H9 (cell line): ENCODE results near the gene PTBP3. TPM values are rescaled to one million over a fixed set of nuclear protein-coding genes. Genes with fewer than 3 reads are reported as not detected.

Source experiments
- DNase-seq: peaks from one replicate; pipeline ENCODE4 v3.0.0-alpha.2; 2017
- H2AFZ ChIP-seq: one replicate; pipeline ENCODE4 v1.6.1; 2013; ENCODE audit warnings: mild to moderate bottlenecking, low read length, control low read depth, moderate library complexity
- H2AK5ac ChIP-seq: 2 replicates; pipeline ENCODE4 v1.6.1; 2013; ENCODE audit warnings: low read length, control low read depth, mixed read lengths; ENCODE audit not compliant: insufficient read length
- H2BK120ac ChIP-seq: one replicate; pipeline ENCODE4 v1.6.1; 2013; ENCODE audit warnings: low read depth, mild to moderate bottlenecking, low read length, control low read depth, inconsistent platforms; ENCODE audit not compliant: poor library complexity, severe bottlenecking
- H2BK12ac ChIP-seq: 2 replicates; pipeline ENCODE4 v1.6.1; 2013; ENCODE audit warnings: low read length, control low read depth, mixed read lengths, low read depth; ENCODE audit not compliant: insufficient read length
- H2BK15ac ChIP-seq: 2 replicates; pipeline ENCODE4 v1.6.1; 2013; ENCODE audit warnings: low read depth, low read length, control low read depth
- H2BK20ac ChIP-seq: one replicate; pipeline ENCODE4 v1.6.1; 2013; ENCODE audit warnings: low read depth, mild to moderate bottlenecking, low read length, control low read depth, inconsistent platforms; ENCODE audit not compliant: poor library complexity, severe bottlenecking
- H2BK5ac ChIP-seq: 2 replicates; pipeline ENCODE4 v1.6.1; 2013; ENCODE audit warnings: low read length, control low read depth, mixed read lengths; ENCODE audit not compliant: insufficient read length
- H3K14ac ChIP-seq: 2 replicates; pipeline ENCODE4 v1.6.1; 2013; ENCODE audit warnings: low read length, control low read depth; ENCODE audit not compliant: insufficient read depth
- H3K18ac ChIP-seq: 2 replicates; pipeline ENCODE4 v1.6.1; 2013; ENCODE audit warnings: low read depth, mild to moderate bottlenecking, mixed read lengths, low read length, control low read depth; ENCODE audit not compliant: insufficient read length
- H3K23ac ChIP-seq: 2 replicates; pipeline ENCODE4 v1.6.1; 2013; ENCODE audit warnings: low read length, control low read depth, mixed read lengths, low read depth; ENCODE audit not compliant: insufficient read length
- H3K23me2 ChIP-seq: 2 replicates; pipeline ENCODE4 v1.6.1; 2013; ENCODE audit warnings: low read depth, mild to moderate bottlenecking, mixed read lengths, low read length, control low read depth; ENCODE audit not compliant: insufficient read length, poor library complexity, severe bottlenecking
- H3K27ac ChIP-seq: 2 replicates; pipeline ENCODE4 v1.5.1; 2013; ENCODE audit warnings: low read length, control low read depth, mixed read lengths, low read depth; ENCODE audit not compliant: insufficient read length
- H3K27me3 ChIP-seq: 2 replicates; pipeline ENCODE4 v1.6.1; 2013; ENCODE audit warnings: low read length, control low read depth, inconsistent platforms; ENCODE audit not compliant: insufficient read depth
- H3K4ac ChIP-seq: 2 replicates; pipeline ENCODE4 v1.6.1; 2013; ENCODE audit warnings: low read depth, mild to moderate bottlenecking, control low read depth, inconsistent platforms, low read length, moderate library complexity
- H3K4me1 ChIP-seq: 2 replicates; pipeline ENCODE4 v1.6.1; 2013; ENCODE audit warnings: low read length, control low read depth, inconsistent platforms; ENCODE audit not compliant: insufficient read depth
- H3K4me2 ChIP-seq: 2 replicates; pipeline ENCODE4 v1.6.1; 2013; ENCODE audit warnings: low read length, control low read depth, mixed read lengths; ENCODE audit not compliant: insufficient read length, insufficient read depth
- H3K56ac ChIP-seq: 2 replicates; pipeline ENCODE4 v1.6.1; 2013; ENCODE audit warnings: low read depth, mild to moderate bottlenecking, mixed read lengths, low read length, control low read depth; ENCODE audit not compliant: insufficient read length
- H3K79me1 ChIP-seq: 2 replicates; pipeline ENCODE4 v1.6.1; 2013; ENCODE audit warnings: low read depth, mild to moderate bottlenecking, moderate library complexity, low read length, control low read depth, inconsistent platforms; ENCODE audit not compliant: insufficient read depth, poor library complexity, severe bottlenecking
- H3K79me2 ChIP-seq: 2 replicates; pipeline ENCODE4 v1.6.1; 2013; ENCODE audit warnings: low read length, control low read depth, inconsistent platforms; ENCODE audit not compliant: insufficient read depth
- H3K9ac ChIP-seq: 2 replicates; pipeline ENCODE4 v1.6.1; 2013; ENCODE audit warnings: low read length, control low read depth, mixed read lengths; ENCODE audit not compliant: insufficient read length; ENCODE audit errors: extremely low read depth
- H3K9me3 ChIP-seq: one replicate; pipeline ENCODE4 v1.6.1; 2013; ENCODE audit warnings: low read depth, low read length, inconsistent platforms; ENCODE audit not compliant: control insufficient read depth
- H3T11ph ChIP-seq: one replicate; pipeline ENCODE4 v1.6.1; 2013; ENCODE audit warnings: mild to moderate bottlenecking, low read length, control low read depth, inconsistent platforms
- H4K20me1 ChIP-seq: one replicate; pipeline ENCODE4 v1.6.1; 2013; ENCODE audit not compliant: control insufficient read depth, insufficient read length, insufficient read depth
- H4K5ac ChIP-seq: 2 replicates; pipeline ENCODE4 v1.6.1; 2013; ENCODE audit warnings: low read depth, mild to moderate bottlenecking, mixed read lengths, low read length, control low read depth; ENCODE audit not compliant: insufficient read length
- H4K8ac ChIP-seq: replicated peaks from 2 replicates; pipeline ENCODE4 v1.6.1; 2013; ENCODE audit warnings: low read length, control low read depth, mixed read lengths, low read depth; ENCODE audit not compliant: insufficient read length
- H4K91ac ChIP-seq: 2 replicates; pipeline ENCODE4 v1.6.1; 2013; ENCODE audit warnings: low read depth, mild to moderate bottlenecking, moderate library complexity, mixed read lengths, low read length, control low read depth; ENCODE audit not compliant: insufficient read length
- H3K27ac Mint-ChIP-seq, 3 experiments: 2 replicates in 2 of 3; 3 replicates in 1 of 3; pipeline ENCODE4 v1.8.0; 2020 to 2021; ENCODE audit warnings: mixed read lengths in 3 of 3, mild to moderate bottlenecking in 1 of 3, moderate library complexity in 1 of 3
- H3K27me3 Mint-ChIP-seq: 2 replicates; pipeline ENCODE4 v1.8.0; 2021; ENCODE audit warnings: low read depth, mild to moderate bottlenecking, moderate library complexity, mixed read lengths
- H3K36me3 Mint-ChIP-seq, 3 experiments: 2 replicates in 2 of 3; 3 replicates in 1 of 3; pipeline ENCODE4 v1.8.0; 2020 to 2021; ENCODE audit warnings: low read depth in 3 of 3, mixed read lengths in 3 of 3; ENCODE audit not compliant: insufficient read depth in 1 of 3
- H3K4me1 Mint-ChIP-seq, 2 experiments: 2 replicates each; pipeline ENCODE4 v1.8.0; 2020; ENCODE audit warnings: mixed read lengths in 2 of 2
- H3K4me3 Mint-ChIP-seq, 2 experiments: 2 replicates in 1 of 2; 3 replicates in 1 of 2; pipeline ENCODE4 v1.8.0; 2020 to 2021; ENCODE audit warnings: mild to moderate bottlenecking in 2 of 2, mixed read lengths in 2 of 2, moderate library complexity in 1 of 2
- H3K9me3 Mint-ChIP-seq, 2 experiments: 2 replicates in 1 of 2; 3 replicates in 1 of 2; pipeline ENCODE4 v1.8.0; 2020; ENCODE audit warnings: mild to moderate bottlenecking in 2 of 2, mixed read lengths in 2 of 2, moderate library complexity in 1 of 2
- CTCF ChIP-seq: fragments of 200-600 bp; sonication (generic); conservative IDR thresholded peaks from 3 replicates; pipeline ENCODE4 v1.8.0; 2021; ENCODE audit warnings: antibody characterized with exemption, mild to moderate bottlenecking
- WGBS: extraction: QIAGEN DNeasy Blood & Tissue Kit; methylation state at CpG from one replicate; pipeline ENCODE4 v1.1.7; 2013; ENCODE audit warnings: missing lambda C conversion rate, low lambda C conversion rate, mixed read lengths; ENCODE audit not compliant: insufficient read length; ENCODE audit errors: extremely low coverage; 5-methylcytosine and 5-hydroxymethylcytosine counted together
- total RNA-seq: library from RNA; stranded (reverse); gene quantifications from 2 replicates; pipeline ENCODE4 v1.2.1, GENCODE V29; 2021

Gene PTBP3
- total RNA-seq, 1 experiment from 2014 or later = 89.5 TPM

- Histone ChIP-seq H4K5ac (no peak overlapping the region), H3K9ac (no peak overlapping the region), H3K9me3 (no peaks in the 10 kb centered on the region), H3K23ac (no peak overlapping the region), H3K14ac (no peak overlapping the region), H3K4me1 (peaks cover 6% of the 10 kb centered on the region; the same call in 1 of the 2 replicates), H2BK120ac (no peak overlapping the region), H2BK5ac (no peak overlapping the region), H4K20me1 (no peaks in the 10 kb centered on the region), H3K4ac (no peak overlapping the region), H3K79me2 (no peaks in the 10 kb centered on the region), H3K4me2 (no peak overlapping the region), H2AK5ac (no peak overlapping the region), H3T11ph (no peak overlapping the region), H3K18ac (no peak overlapping the region), H3K79me1 (no peaks in the 10 kb centered on the region), H3K56ac (no peak overlapping the region), H2BK15ac (no peak overlapping the region), H2BK20ac (no peak overlapping the region), H3K27me3 (no peaks in the 10 kb centered on the region), H4K91ac (no peak overlapping the region), H3K27ac (no peak overlapping the region), H2BK12ac (no peak overlapping the region), H3K23me2 (peaks cover 3% of the 10 kb centered on the region), H4K8ac (no peak overlapping the region), H2AFZ (no peak overlapping the region)
- TF ChIP-seq CTCF = no peak
- no peak overlapping the region for H3K27ac Mint-ChIP-seq
- DNase-seq = no peak
- H3K4me3 Mint-ChIP-seq = no peak overlapping the region
- no peaks in the 10 kb centered on the region; a peak in 1 of 5 replicates for H3K9me3 Mint-ChIP-seq
- peaks cover 10 to 14% of the 10 kb centered on the region in 2 experiments for H3K4me1 Mint-ChIP-seq
- WGBS = no CpG with 5 or more reads among the region's 1 CpG
- H3K36me3 Mint-ChIP-seq = no peaks in the 10 kb centered on the region
- H3K27me3 Mint-ChIP-seq = no peaks in the 10 kb centered on the region
Measured at GRCh38 chr9:112337547-112337946, 4.1 kb upstream of the PTBP3 start.
